ENCODE results near the gene AXIN1. TPM values are rescaled to one million over a fixed set of nuclear protein-coding genes. Genes with fewer than 3 reads are reported as not detected.
A peak's percentile ranks its signal among the peaks of the same experiment; 100 is the strongest.

The AXIN1 gene
- total RNA-seq, 1 donor from 2014 or later: 49.0 TPM

DNA sequence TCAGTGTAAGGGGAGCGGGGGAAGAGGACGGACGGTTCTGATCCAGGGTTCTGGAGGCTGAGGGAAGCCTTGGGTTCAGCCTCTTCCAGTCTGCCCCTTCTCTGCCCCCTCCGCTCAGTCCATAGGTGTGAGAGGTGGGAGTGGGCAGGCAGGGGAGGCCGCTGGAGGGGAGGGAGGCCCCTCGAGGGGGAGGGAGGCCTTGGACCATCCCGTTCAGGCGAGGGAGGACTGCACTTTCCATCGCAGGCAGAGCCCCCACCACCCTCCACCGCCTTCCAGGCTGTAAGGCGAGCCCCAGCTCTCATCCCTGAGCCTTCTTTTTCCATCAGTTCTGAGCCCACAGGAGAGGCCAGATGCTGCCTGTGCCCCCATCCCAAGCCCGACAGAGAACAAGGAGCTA, 4.2 kb upstream of the AXIN1 start:
- TF ChIP-seq, protein P1, sequence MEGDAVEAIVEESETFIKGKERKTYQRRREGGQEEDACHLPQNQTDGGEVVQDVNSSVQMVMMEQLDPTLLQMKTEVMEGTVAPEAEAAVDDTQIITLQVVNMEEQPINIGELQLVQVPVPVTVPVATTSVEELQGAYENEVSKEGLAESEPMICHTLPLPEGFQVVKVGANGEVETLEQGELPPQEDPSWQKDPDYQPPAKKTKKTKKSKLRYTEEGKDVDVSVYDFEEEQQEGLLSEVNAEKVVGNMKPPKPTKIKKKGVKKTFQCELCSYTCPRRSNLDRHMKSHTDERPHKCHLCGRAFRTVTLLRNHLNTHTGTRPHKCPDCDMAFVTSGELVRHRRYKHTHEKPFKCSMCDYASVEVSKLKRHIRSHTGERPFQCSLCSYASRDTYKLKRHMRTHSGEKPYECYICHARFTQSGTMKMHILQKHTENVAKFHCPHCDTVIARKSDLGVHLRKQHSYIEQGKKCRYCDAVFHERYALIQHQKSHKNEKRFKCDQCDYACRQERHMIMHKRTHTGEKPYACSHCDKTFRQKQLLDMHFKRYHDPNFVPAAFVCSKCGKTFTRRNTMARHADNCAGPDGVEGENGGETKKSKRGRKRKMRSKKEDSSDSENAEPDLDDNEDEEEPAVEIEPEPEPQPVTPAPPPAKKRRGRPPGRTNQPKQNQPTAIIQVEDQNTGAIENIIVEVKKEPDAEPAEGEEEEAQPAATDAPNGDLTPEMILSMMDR (IDR thresholded peaks at IDR 0.05; ENCODE audit: insufficient read depth, low read length, severe bottlenecking): no peak
- FAIRE-seq: peak; percentile 23
- H3K27me3 ChIP-seq (ENCODE audit: control insufficient read depth, insufficient read depth, low read length): no peaks in the 10 kb centered on the region
- no peaks in the 10 kb centered on the region for H3K36me3 ChIP-seq (ENCODE audit: control insufficient read depth, insufficient read depth, low read length)
- no peak for DNase-seq (ENCODE audit: low read depth)
- no peak overlapping the region for H3K4me3 ChIP-seq (ENCODE audit: low read depth, low read length)

DNA sequence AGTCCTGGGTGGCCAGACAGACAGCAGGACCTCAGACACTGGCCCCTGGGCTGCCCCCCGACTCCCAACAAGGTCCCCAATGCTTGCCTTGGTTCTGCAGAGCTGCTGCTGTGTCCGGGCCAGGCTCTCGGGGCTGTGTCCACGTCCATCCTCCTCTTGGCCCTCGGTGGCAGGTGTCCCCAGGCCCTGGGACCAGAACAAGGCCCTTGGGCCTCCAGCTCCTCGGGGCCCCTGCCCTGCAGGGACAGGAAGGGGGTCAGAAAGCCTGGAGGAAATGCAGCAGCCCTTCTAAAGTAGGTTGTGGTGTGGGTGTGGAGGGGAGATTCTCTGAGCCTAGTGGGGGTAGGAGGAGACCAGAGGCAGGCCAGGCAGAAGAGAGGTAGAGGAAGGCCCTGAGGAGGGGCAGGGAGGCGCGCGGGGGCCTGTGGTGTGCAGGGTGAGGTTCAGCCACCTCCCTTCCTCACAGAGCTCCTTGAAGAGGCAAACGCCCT, 2.5 kb upstream of the AXIN1 start:
- Histone ChIP-seq H3K36me3 (ENCODE audit: control insufficient read depth, insufficient read depth, low read length) (peaks cover 2% of the 10 kb centered on the region), H3K27me3 (ENCODE audit: control insufficient read depth, insufficient read depth, low read length) (no peaks in the 10 kb centered on the region), H3K4me3 (ENCODE audit: low read depth, low read length) (no peak overlapping the region)
- DNase-seq (ENCODE audit: low read depth): no peak
- no peak for FAIRE-seq
- TF ChIP-seq, protein P1 (IDR thresholded peaks at IDR 0.05; ENCODE audit: insufficient read depth, low read length, severe bottlenecking): no peak

DNA sequence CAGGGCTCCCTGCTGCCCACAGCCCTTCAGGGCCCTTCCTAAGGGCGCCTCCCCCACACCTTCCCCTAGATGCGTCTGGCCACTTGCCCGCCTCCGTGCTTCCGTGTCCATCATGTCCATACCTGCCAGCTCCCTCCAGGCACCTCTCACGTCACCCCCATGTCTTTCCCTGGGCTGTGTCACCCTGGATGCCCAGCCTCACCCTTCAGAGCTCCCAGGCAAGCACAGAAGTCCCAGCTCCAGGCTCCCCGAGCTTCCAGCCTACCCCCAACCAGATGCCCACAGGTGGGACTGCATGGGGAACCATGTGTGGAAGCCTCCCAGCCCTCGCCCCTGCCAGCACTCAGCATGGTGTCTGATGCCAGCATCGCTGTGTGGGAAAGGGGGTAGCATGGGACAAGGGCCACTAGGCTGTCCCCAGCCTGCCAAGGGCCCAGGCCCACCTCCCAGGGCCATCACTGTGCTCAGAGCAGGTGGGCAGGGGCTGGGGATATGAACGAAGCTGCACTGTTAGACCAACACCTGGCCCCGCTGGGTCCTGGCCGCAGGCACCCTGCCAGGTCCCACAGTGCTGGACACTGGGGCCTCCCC, 1.9 kb upstream of the AXIN1 start:
- FAIRE-seq (peak; percentile 88), DNase-seq (ENCODE audit: low read depth) (peak; percentile 94)
- Histone ChIP-seq H3K36me3 (ENCODE audit: control insufficient read depth, insufficient read depth, low read length) (peaks cover 3% of the 10 kb centered on the region), H3K4me3 (ENCODE audit: low read depth, low read length) (no peak overlapping the region), H3K27me3 (ENCODE audit: control insufficient read depth, insufficient read depth, low read length) (no peaks in the 10 kb centered on the region)
- TF ChIP-seq, protein P1 (IDR thresholded peaks at IDR 0.05; ENCODE audit: insufficient read depth, low read length, severe bottlenecking): no peak

DNA sequence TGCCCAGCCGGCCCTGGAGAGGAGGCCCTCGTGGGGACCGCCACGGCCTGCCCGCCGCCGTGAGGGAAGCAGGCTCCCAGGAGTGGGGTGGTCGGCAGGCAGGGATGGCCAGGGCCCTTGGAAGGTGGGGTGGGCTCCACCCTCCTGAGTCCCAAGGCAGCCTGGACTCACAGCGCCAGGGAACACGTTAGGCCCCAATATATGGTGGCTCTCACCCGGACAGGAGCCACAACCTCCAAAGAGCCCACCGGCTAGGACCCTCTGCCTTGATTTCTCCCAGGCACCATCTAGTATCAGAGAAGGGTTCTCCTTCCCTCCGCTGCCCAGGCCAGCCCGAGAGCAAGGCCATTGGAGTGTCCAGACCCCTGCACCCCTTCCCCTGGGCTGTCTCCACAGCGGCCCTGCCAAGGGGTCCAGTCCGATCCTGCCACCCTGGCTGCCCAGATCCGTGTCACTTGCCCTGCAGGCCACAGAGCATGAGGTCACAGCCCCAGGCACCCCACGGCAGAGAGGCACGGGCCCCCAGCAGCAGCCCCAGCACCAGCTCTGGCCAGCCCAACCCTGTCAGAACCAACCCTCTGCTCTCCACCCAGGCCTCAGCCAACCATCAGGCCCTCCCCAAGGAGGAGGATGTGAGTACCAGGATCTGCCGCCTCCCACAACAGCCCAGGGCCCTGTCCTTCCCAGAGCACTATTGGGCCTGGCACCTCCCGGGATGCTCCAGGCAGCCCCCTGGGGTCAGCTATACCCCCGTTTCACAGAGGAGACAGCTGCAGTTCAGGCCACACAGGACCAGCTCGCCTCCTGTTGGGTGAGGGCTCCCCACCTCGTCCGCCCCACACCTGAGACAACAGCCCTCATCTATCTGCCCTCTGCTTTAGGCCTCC, 1.1 kb upstream of the AXIN1 start:
- Histone ChIP-seq H3K4me3 (ENCODE audit: low read depth, low read length) (peak overlapping the region; percentile 45), H3K36me3 (ENCODE audit: control insufficient read depth, insufficient read depth, low read length) (peaks cover 3% of the 10 kb centered on the region), H3K27me3 (ENCODE audit: control insufficient read depth, insufficient read depth, low read length) (no peaks in the 10 kb centered on the region)
- FAIRE-seq: no peak
- peak; percentile 13 for DNase-seq (ENCODE audit: low read depth)
- TF ChIP-seq, protein P1 (IDR thresholded peaks at IDR 0.05; ENCODE audit: insufficient read depth, low read length, severe bottlenecking): no peak

DNA sequence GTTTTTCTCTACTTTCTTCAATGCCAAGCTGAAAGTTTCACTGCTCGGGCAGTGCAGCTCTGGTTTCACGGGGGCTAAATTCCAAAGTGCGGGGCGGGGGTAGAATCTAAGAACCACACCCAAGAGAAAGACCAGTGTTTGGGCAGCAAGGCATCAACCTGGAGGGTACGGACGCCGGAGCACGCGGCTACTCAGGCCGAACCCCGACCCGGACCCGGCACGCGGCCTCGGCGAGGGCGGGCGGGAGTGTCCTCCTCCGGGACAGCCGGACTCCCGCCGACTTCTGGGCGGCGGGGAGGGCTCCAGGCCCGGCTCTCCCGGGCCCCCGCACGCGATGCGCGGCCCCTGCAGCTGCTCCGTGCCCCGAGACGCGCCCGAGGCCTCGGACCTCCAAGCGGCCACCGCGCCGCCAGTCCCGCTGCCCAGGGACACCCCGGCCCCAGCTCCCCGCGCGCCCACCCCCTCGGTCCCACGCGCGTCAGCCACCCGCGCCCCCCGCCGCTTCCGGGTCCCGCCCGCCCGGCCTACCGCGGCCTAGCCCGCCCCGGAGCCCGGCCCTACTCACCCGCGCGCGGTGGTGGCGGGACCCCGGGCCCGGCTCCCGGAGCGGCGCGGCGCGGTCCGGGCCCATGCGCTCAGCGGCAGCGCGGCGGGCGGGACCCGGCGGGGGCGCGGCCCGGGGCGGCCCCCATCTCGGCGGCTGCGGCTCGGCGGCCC, 561 bp downstream of the AXIN1 start:
- no peak for FAIRE-seq
- no peaks in the 10 kb centered on the region for H3K27me3 ChIP-seq (ENCODE audit: control insufficient read depth, insufficient read depth, low read length)
- DNase-seq (ENCODE audit: low read depth): no peak
- TF ChIP-seq, protein P1 (IDR thresholded peaks at IDR 0.05; ENCODE audit: insufficient read depth, low read length, severe bottlenecking): no peak
- peak overlapping the region; percentile 62 for H3K4me3 ChIP-seq (ENCODE audit: low read depth, low read length)
- peaks cover 3% of the 10 kb centered on the region for H3K36me3 ChIP-seq (ENCODE audit: control insufficient read depth, insufficient read depth, low read length)
